Measurements from ENCODE around the gene PLA2G6.
"Not testable (repeated sequence)": the region's sequence is repeated elsewhere in the genome, so short reads cannot be mapped to it uniquely, and the experiment has no call there.

The PLA2G6 gene

GRCh38 chr22:38151126-38151500, 30.5 kb downstream of the PLA2G6 start:
- DNase-seq (ENCODE audit: low spot score), result no peak
- no peak for TF ChIP-seq CTCF (IDR thresholded peaks at IDR 0.05; ENCODE audit: extremely low read depth, insufficient read depth, missing control alignments)
- in situ Hi-C loops (cut with MboI; ENCODE audit: low pct_unique_long_range_greater_than_20kb, low sequenced_read_pairs, unreplicated experiment), result no loop called here

GRCh38 chr22:38148245-38148644, 33.4 kb downstream of the PLA2G6 start:
- in situ Hi-C loops (cut with MboI; ENCODE audit: low pct_unique_long_range_greater_than_20kb, low sequenced_read_pairs, unreplicated experiment), result no loop called here
- no peak for DNase-seq (ENCODE audit: low spot score)
- no peak for TF ChIP-seq CTCF (IDR thresholded peaks at IDR 0.05; ENCODE audit: extremely low read depth, insufficient read depth, missing control alignments)

- DNase-seq (ENCODE audit: low spot score); in situ Hi-C loops (cut with MboI; ENCODE audit: low pct_unique_long_range_greater_than_20kb, low sequenced_read_pairs, unreplicated experiment): not testable (repeated sequence)
Observed at GRCh38 chr22:38146166-38146565, 35.5 kb downstream of the PLA2G6 start.

GRCh38 chr22:38144025-38144405, 37.6 kb downstream of the PLA2G6 start:
- DNase-seq (ENCODE audit: low spot score), result no peak
- TF ChIP-seq CTCF (IDR thresholded peaks at IDR 0.05; ENCODE audit: extremely low read depth, insufficient read depth, missing control alignments), result no peak

GRCh38 chr22:38142606-38143005, 39.0 kb downstream of the PLA2G6 start:
- no peak for DNase-seq (ENCODE audit: low spot score)
- no peak for TF ChIP-seq CTCF (IDR thresholded peaks at IDR 0.05; ENCODE audit: extremely low read depth, insufficient read depth, missing control alignments)
- in situ Hi-C loops (cut with MboI; ENCODE audit: low pct_unique_long_range_greater_than_20kb, low sequenced_read_pairs, unreplicated experiment), result no loop called here

More at GRCh38 chr22:38144025-38144405, 37.6 kb downstream of the PLA2G6 start:
- in situ Hi-C loops (cut with MboI; ENCODE audit: low pct_unique_long_range_greater_than_20kb, low sequenced_read_pairs, unreplicated experiment), result no loop called here

- no peak for TF ChIP-seq CTCF (IDR thresholded peaks at IDR 0.05; ENCODE audit: extremely low read depth, insufficient read depth, missing control alignments)
- in situ Hi-C loops (cut with MboI; ENCODE audit: low pct_unique_long_range_greater_than_20kb, low sequenced_read_pairs, unreplicated experiment), result no loop called here
- DNase-seq (ENCODE audit: low spot score), result no peak
Observed at GRCh38 chr22:38141217-38141973, 40.2 kb downstream of the PLA2G6 start.

GRCh38 chr22:38139901-38140300, 41.7 kb downstream of the PLA2G6 start:
- in situ Hi-C loops (cut with MboI; ENCODE audit: low pct_unique_long_range_greater_than_20kb, low sequenced_read_pairs, unreplicated experiment), result no loop called here
- no peak for TF ChIP-seq CTCF (IDR thresholded peaks at IDR 0.05; ENCODE audit: extremely low read depth, insufficient read depth, missing control alignments)
- DNase-seq (ENCODE audit: low spot score), result no peak
